Measurements from ENCODE around the gene VAV2.

The VAV2 gene

GRCh38 chr9:133779081-133779480 lies 213.0 kb downstream of the VAV2 start:
- peaks cover 0 to 10% (median 4%) of the 10 kb centered on the region in 4 experiments for H3K36me3 ChIP-seq (ENCODE audit: control insufficient read depth in 4 of 4, insufficient read depth in 4 of 4, low read length in 3 of 4)
- ChIA-PET CTCF (interaction anchor here (10.4 kb wide), 1 partner anchor 216 kb away, joined by 143 read pairs; no protein-coding TSS in a partner anchor), POLR2A (no interaction called here)
- DNase-seq = no peak
- H3K9me3 ChIP-seq (ENCODE audit: control extremely low read depth in 1 of 5, control insufficient read depth in 4 of 5, insufficient read depth in 2 of 5, low read depth in 1 of 5, low read length in 4 of 5) = peaks cover 0 to 11% (median 1%) of the 10 kb centered on the region in 5 experiments
- peaks cover 0 to 2% (median 0%) of the 10 kb centered on the region in 4 experiments for H3K4me1 ChIP-seq (ENCODE audit: control extremely low read depth in 1 of 4, control insufficient read depth in 4 of 4, insufficient read depth in 4 of 4, low read length in 3 of 4)
- WGBS (ENCODE audit: insufficient coverage) = 96% methylated on average over 8 of the region's 8 CpGs
- no peaks in the 10 kb centered on the region for H3K27me3 ChIP-seq (replicated peaks in 2 of 5; ENCODE audit: control insufficient read depth in 4 of 5, insufficient read depth in 5 of 5, low read length in 4 of 5)
- H3K27ac ChIP-seq (ENCODE audit: insufficient read depth in 1 of 2, low read depth in 1 of 2, low read length in 2 of 2, poor library complexity in 1 of 2, severe bottlenecking in 2 of 2) = no peak overlapping the region
- H3K4me3 ChIP-seq (ENCODE audit: control insufficient read depth in 1 of 7, extremely low read depth in 1 of 7, insufficient read depth in 4 of 7, low read depth in 2 of 7, low read length in 6 of 7) = no peak overlapping the region

- H3K4me3 ChIP-seq (ENCODE audit: control insufficient read depth in 1 of 7, extremely low read depth in 1 of 7, insufficient read depth in 4 of 7, low read depth in 2 of 7, low read length in 6 of 7) = no peak overlapping the region
Measured at GRCh38 chr9:133778336-133779013, 213.6 kb downstream of the VAV2 start.

GRCh38 chr9:133777871-133778270 lies 214.3 kb downstream of the VAV2 start:
- Histone ChIP-seq H3K4me3 (ENCODE audit: control insufficient read depth in 1 of 7, extremely low read depth in 1 of 7, insufficient read depth in 4 of 7, low read depth in 2 of 7, low read length in 6 of 7) (no peak overlapping the region), H3K4me1 (ENCODE audit: control extremely low read depth in 1 of 4, control insufficient read depth in 4 of 4, insufficient read depth in 4 of 4, low read length in 3 of 4) (peaks cover 0 to 2% (median 0%) of the 10 kb centered on the region in 4 experiments), H3K27ac (ENCODE audit: insufficient read depth in 1 of 2, low read depth in 1 of 2, low read length in 2 of 2, poor library complexity in 1 of 2, severe bottlenecking in 2 of 2) (no peak overlapping the region), H3K36me3 (ENCODE audit: control insufficient read depth in 4 of 4, insufficient read depth in 4 of 4, low read length in 3 of 4) (peaks cover 0 to 13% (median 4%) of the 10 kb centered on the region in 4 experiments), H3K27me3 (replicated peaks in 2 of 5; ENCODE audit: control insufficient read depth in 4 of 5, insufficient read depth in 5 of 5, low read length in 4 of 5) (no peaks in the 10 kb centered on the region), H3K9me3 (ENCODE audit: control extremely low read depth in 1 of 5, control insufficient read depth in 4 of 5, insufficient read depth in 2 of 5, low read depth in 1 of 5, low read length in 4 of 5) (peaks cover 0 to 15% (median 3%) of the 10 kb centered on the region in 5 experiments)
- 96% methylated on average over 8 of the region's 14 CpGs for WGBS (ENCODE audit: insufficient coverage)
- ChIA-PET CTCF (interaction anchor here (1.1 to 10.4 kb wide), 2 partner anchors 15 to 217 kb away, joined by 3 to 143 read pairs; no protein-coding TSS in a partner anchor), POLR2A (no interaction called here)
- no peak for DNase-seq

More at GRCh38 chr9:133778336-133779013, 213.6 kb downstream of the VAV2 start:
- WGBS (ENCODE audit: insufficient coverage) = 97% methylated on average over 18 of the region's 20 CpGs
- POLR2A ChIA-PET = no interaction called here
- CTCF ChIA-PET = interaction anchor here (10.4 kb wide), 1 partner anchor 217 kb away, joined by 143 read pairs; no protein-coding TSS in a partner anchor
- peaks cover 0 to 15% (median 3%) of the 10 kb centered on the region in 5 experiments for H3K9me3 ChIP-seq (ENCODE audit: control extremely low read depth in 1 of 5, control insufficient read depth in 4 of 5, insufficient read depth in 2 of 5, low read depth in 1 of 5, low read length in 4 of 5)
- peaks cover 0 to 13% (median 4%) of the 10 kb centered on the region in 4 experiments for H3K36me3 ChIP-seq (ENCODE audit: control insufficient read depth in 4 of 4, insufficient read depth in 4 of 4, low read length in 3 of 4)
- DNase-seq = no peak
- no peak overlapping the region for H3K27ac ChIP-seq (ENCODE audit: insufficient read depth in 1 of 2, low read depth in 1 of 2, low read length in 2 of 2, poor library complexity in 1 of 2, severe bottlenecking in 2 of 2)
- no peaks in the 10 kb centered on the region for H3K27me3 ChIP-seq (replicated peaks in 2 of 5; ENCODE audit: control insufficient read depth in 4 of 5, insufficient read depth in 5 of 5, low read length in 4 of 5)
- H3K4me1 ChIP-seq (ENCODE audit: control extremely low read depth in 1 of 4, control insufficient read depth in 4 of 4, insufficient read depth in 4 of 4, low read length in 3 of 4) = peaks cover 0 to 2% (median 0%) of the 10 kb centered on the region in 4 experiments

- 89% methylated on average over 9 of the region's 15 CpGs for WGBS (ENCODE audit: insufficient coverage)
- CTCF ChIA-PET = interaction anchor here (0.5 to 10.4 kb wide), 3 partner anchors 16 to 509 kb away, joined by 3 to 143 read pairs (median 3); no protein-coding TSS in a partner anchor
Measured at GRCh38 chr9:133777068-133777791, 214.9 kb downstream of the VAV2 start.

GRCh38 chr9:133775951-133776905 lies 215.9 kb downstream of the VAV2 start:
- CTCF ChIA-PET = interaction anchor here (10.4 kb wide), 1 partner anchor 219 kb away, joined by 143 read pairs; no protein-coding TSS in a partner anchor
- Histone ChIP-seq H3K9me3 (ENCODE audit: control extremely low read depth in 1 of 5, control insufficient read depth in 4 of 5, insufficient read depth in 2 of 5, low read depth in 1 of 5, low read length in 4 of 5) (peaks cover 0 to 15% (median 3%) of the 10 kb centered on the region in 5 experiments), H3K4me3 (ENCODE audit: control insufficient read depth in 1 of 7, extremely low read depth in 1 of 7, insufficient read depth in 4 of 7, low read depth in 2 of 7, low read length in 6 of 7) (no peak overlapping the region), H3K27me3 (replicated peaks in 2 of 5; ENCODE audit: control insufficient read depth in 4 of 5, insufficient read depth in 5 of 5, low read length in 4 of 5) (no peaks in the 10 kb centered on the region), H3K36me3 (ENCODE audit: control insufficient read depth in 4 of 4, insufficient read depth in 4 of 4, low read length in 3 of 4) (peaks cover 0 to 13% (median 4%) of the 10 kb centered on the region in 4 experiments), H3K4me1 (ENCODE audit: control extremely low read depth in 1 of 4, control insufficient read depth in 4 of 4, insufficient read depth in 4 of 4, low read length in 3 of 4) (peaks cover 0 to 2% (median 0%) of the 10 kb centered on the region in 4 experiments), H3K27ac (ENCODE audit: insufficient read depth in 1 of 2, low read depth in 1 of 2, low read length in 2 of 2, poor library complexity in 1 of 2, severe bottlenecking in 2 of 2) (no peak overlapping the region)
- WGBS (ENCODE audit: insufficient coverage) = 95% methylated on average over 24 of the region's 27 CpGs
- DNase-seq = no peak
- POLR2A ChIA-PET = no interaction called here

More at GRCh38 chr9:133777068-133777791, 214.9 kb downstream of the VAV2 start:
- H3K4me3 ChIP-seq (ENCODE audit: control insufficient read depth in 1 of 7, extremely low read depth in 1 of 7, insufficient read depth in 4 of 7, low read depth in 2 of 7, low read length in 6 of 7) = no peak overlapping the region
- peaks cover 0 to 2% (median 0%) of the 10 kb centered on the region in 4 experiments for H3K4me1 ChIP-seq (ENCODE audit: control extremely low read depth in 1 of 4, control insufficient read depth in 4 of 4, insufficient read depth in 4 of 4, low read length in 3 of 4)
- no peaks in the 10 kb centered on the region for H3K27me3 ChIP-seq (replicated peaks in 2 of 5; ENCODE audit: control insufficient read depth in 4 of 5, insufficient read depth in 5 of 5, low read length in 4 of 5)
- peaks cover 0 to 15% (median 3%) of the 10 kb centered on the region in 5 experiments for H3K9me3 ChIP-seq (ENCODE audit: control extremely low read depth in 1 of 5, control insufficient read depth in 4 of 5, insufficient read depth in 2 of 5, low read depth in 1 of 5, low read length in 4 of 5)
- H3K36me3 ChIP-seq (ENCODE audit: control insufficient read depth in 4 of 4, insufficient read depth in 4 of 4, low read length in 3 of 4) = peaks cover 0 to 13% (median 4%) of the 10 kb centered on the region in 4 experiments
- POLR2A ChIA-PET = no interaction called here
- no peak overlapping the region for H3K27ac ChIP-seq (ENCODE audit: insufficient read depth in 1 of 2, low read depth in 1 of 2, low read length in 2 of 2, poor library complexity in 1 of 2, severe bottlenecking in 2 of 2)
- DNase-seq = no peak

GRCh38 chr9:133775291-133775690 lies 216.8 kb downstream of the VAV2 start:
- Histone ChIP-seq H3K4me3 (ENCODE audit: control insufficient read depth in 1 of 7, extremely low read depth in 1 of 7, insufficient read depth in 4 of 7, low read depth in 2 of 7, low read length in 6 of 7) (no peak overlapping the region), H3K36me3 (ENCODE audit: control insufficient read depth in 4 of 4, insufficient read depth in 4 of 4, low read length in 3 of 4) (peaks cover 0 to 13% (median 4%) of the 10 kb centered on the region in 4 experiments), H3K27me3 (replicated peaks in 2 of 5; ENCODE audit: control insufficient read depth in 4 of 5, insufficient read depth in 5 of 5, low read length in 4 of 5) (no peaks in the 10 kb centered on the region), H3K4me1 (ENCODE audit: control extremely low read depth in 1 of 4, control insufficient read depth in 4 of 4, insufficient read depth in 4 of 4, low read length in 3 of 4) (peaks cover 0 to 2% (median 0%) of the 10 kb centered on the region in 4 experiments), H3K9me3 (ENCODE audit: control extremely low read depth in 1 of 5, control insufficient read depth in 4 of 5, insufficient read depth in 2 of 5, low read depth in 1 of 5, low read length in 4 of 5) (peaks cover 0 to 15% (median 3%) of the 10 kb centered on the region in 5 experiments), H3K27ac (ENCODE audit: insufficient read depth in 1 of 2, low read depth in 1 of 2, low read length in 2 of 2, poor library complexity in 1 of 2, severe bottlenecking in 2 of 2) (no peak overlapping the region)
- DNase-seq = no peak
- ChIA-PET POLR2A (no interaction called here), CTCF (interaction anchor here (10.4 kb wide), 1 partner anchor 220 kb away, joined by 143 read pairs; no protein-coding TSS in a partner anchor)
- 75% methylated on average over 1 of the region's 2 CpGs for WGBS (ENCODE audit: insufficient coverage)

Data from common myeloid progenitor, CD34-positive (primary cell).